ENCODE measurements around the gene IL1RAPL1. TPM values are rescaled to one million over a fixed set of nuclear protein-coding genes. Genes with fewer than 3 reads are reported as not detected.

Gene IL1RAPL1
- total and polyA plus RNA-seq, 2 experiments from 2014 or later = 0.18 to 0.49 TPM

DNA sequence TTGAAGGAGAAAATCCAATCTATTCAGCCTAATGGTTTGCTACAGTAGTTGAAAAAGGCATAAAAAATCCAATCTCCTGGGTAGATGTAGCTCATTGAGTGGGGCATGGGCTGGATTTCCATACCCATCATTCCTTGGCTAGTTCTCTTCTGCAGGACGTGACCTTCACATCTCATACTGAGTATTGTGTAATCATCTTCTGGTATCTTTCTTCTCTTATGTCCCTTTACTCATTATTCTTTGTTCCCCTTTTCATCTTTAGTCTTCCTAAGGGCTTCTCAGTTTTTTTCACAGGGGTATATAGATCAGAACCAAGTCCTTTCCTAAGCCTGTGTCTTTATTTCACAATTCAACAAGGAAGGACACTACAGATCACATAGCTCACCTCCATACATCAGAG is 900.5 kb downstream of the IL1RAPL1 start:
- no peaks in the 10 kb centered on the region for H3K4me1 Mint-ChIP-seq
- TF ChIP-seq STAT1 (IDR thresholded peaks at IDR 0.05; ENCODE audit: unreplicated experiment) = no peak
- TF ChIP-seq POLR2AphosphoS5 (IDR thresholded peaks at IDR 0.05; ENCODE audit: low read depth) = no peak
- no peak for TF ChIP-seq JUNB (IDR thresholded peaks at IDR 0.05; ENCODE audit: unreplicated experiment)
- no peak for TF ChIP-seq ZNF114 (CRISPR knock-in tag; IDR thresholded peaks at IDR 0.05)
- TF ChIP-seq EZH2 (IDR thresholded peaks at IDR 0.05; ENCODE audit: low read depth, unreplicated experiment) = no peak
- TF ChIP-seq ZNF331 (CRISPR knock-in tag; IDR thresholded peaks at IDR 0.05; ENCODE audit: low read depth) = no peak
- TF ChIP-seq NANOG (IDR thresholded peaks at IDR 0.05; ENCODE audit: borderline replicate concordance) = no peak
- no peak for TF ChIP-seq REST (IDR thresholded peaks at IDR 0.05; ENCODE audit: unreplicated experiment)
- TF ChIP-seq ETS1 (IDR thresholded peaks at IDR 0.05) = no peak
- TF ChIP-seq EZH2phosphoT487 (IDR thresholded peaks at IDR 0.05; ENCODE audit: unreplicated experiment) = no peak
- TF ChIP-seq CTCF (conservative IDR thresholded peaks at IDR 0.05; ENCODE audit: low read depth in 2 of 2) = no peak

More for the DNA sequence above, 900.5 kb downstream of the IL1RAPL1 start:
- no peaks in the 10 kb centered on the region for H3K79me2 ChIP-seq (replicated peaks; ENCODE audit: insufficient read depth)
- Mint-ChIP-seq H3K27me3 (ENCODE audit: insufficient read depth, low read depth, poor library complexity) (no peaks in the 10 kb centered on the region), H3K4me3 (no peak overlapping the region), H3K9me3 (no peaks in the 10 kb centered on the region; the same call in 2 of the 3 replicates), H3K27ac (no peak overlapping the region), H3K36me3 (ENCODE audit: low read depth) (no peaks in the 10 kb centered on the region)
- no peaks in the 10 kb centered on the region for H3K9me2 ChIP-seq (ENCODE audit: insufficient read depth)
- H3K4me1 ChIP-seq (ENCODE audit: insufficient read depth) = no peaks in the 10 kb centered on the region
- H3K4me2 ChIP-seq = no peak overlapping the region
- ATAC-seq (no peak), DNase-seq (ENCODE audit: low spot score) (no peak)
- no peaks in the 10 kb centered on the region for H3F3A ChIP-seq (replicated peaks; ENCODE audit: low read depth)
- H3K4me3 ChIP-seq = no peak overlapping the region
- no peaks in the 10 kb centered on the region for H3K36me3 ChIP-seq (ENCODE audit: insufficient read depth)
- H3K27me3 ChIP-seq (ENCODE audit: insufficient read depth) = no peaks in the 10 kb centered on the region
- no peak overlapping the region for H3K27ac ChIP-seq (ENCODE audit: low read depth)
- no peaks in the 10 kb centered on the region for H4K20me1 ChIP-seq (replicated peaks; ENCODE audit: insufficient read depth)
- H2AFZ ChIP-seq = no peak overlapping the region

Data from GM23338 (cell line).